K562 (cell line): ENCODE results near the gene PPIH. TPM values are rescaled to one million over a fixed set of nuclear protein-coding genes. Genes with fewer than 3 reads are reported as not detected.
A peak's percentile ranks its signal among the peaks of the same experiment; 100 is the strongest.

Source experiments
- BRF1 ChIP-seq: IDR thresholded peaks from 3 replicates; pipeline ENCODE4 v1.6.1; 2011; ENCODE audit warnings: borderline replicate concordance, mild to moderate bottlenecking; ENCODE audit not compliant: insufficient read length; ENCODE audit errors: extremely low read depth
- CBFA2T2 ChIP-seq: fragments of 450-650 bp; conservative IDR thresholded peaks from 2 replicates; pipeline ENCODE4 v1.6.1; 2017; ENCODE audit warnings: mild to moderate bottlenecking
- E2F5 ChIP-seq: sonication (generic); formaldehyde crosslinking; IDR thresholded peaks from 2 replicates; pipeline ENCODE4 v1.8.0; 2022; ENCODE audit warnings: mild to moderate bottlenecking, missing genetic modification reagents
- GABPA ChIP-seq: fragments of 200-800 bp; sonication (Bioruptor generic); conservative IDR thresholded peaks from 2 replicates; pipeline ENCODE4 v1.6.1; 2016; ENCODE audit warnings: low read depth, missing genetic modification characterization, missing compliant biosample characterization
- GTF2B ChIP-seq: IDR thresholded peaks from 2 replicates; pipeline ENCODE4 v1.6.1; 2011; ENCODE audit not compliant: insufficient read length; ENCODE audit errors: extremely low read depth
- HBP1 ChIP-seq: fragments of 450-650 bp; formaldehyde crosslinking; IDR thresholded peaks from 2 replicates; pipeline ENCODE4 v1.4.0; 2022; ENCODE audit warnings: missing genetic modification characterization
- HSF4 ChIP-seq: fragments of 250-450 bp; sonication (Bioruptor Pico); IDR thresholded peaks from 2 replicates; pipeline ENCODE4 v2.1.2; 2022; ENCODE audit warnings: mild to moderate bottlenecking, moderate library complexity, borderline replicate concordance
- SREBF1 ChIP-seq: fragments of 150-350 bp; IDR thresholded peaks from 2 replicates; pipeline ENCODE4 v1.6.1; 2014; ENCODE audit warnings: antibody characterized with exemption, low read depth, low read length, borderline replicate concordance
- ZBTB34 ChIP-seq: fragments of 250-450 bp; sonication (Bioruptor Pico); IDR thresholded peaks from 2 replicates; pipeline ENCODE4 v1.8.0; 2021; ENCODE audit warnings: mild to moderate bottlenecking, moderate library complexity
- ZBTB40 ChIP-seq, 2 experiments: fragments of 450-650 bp in 1 of 2; sonication (generic) in 1 of 2; formaldehyde crosslinking in 1 of 2; IDR thresholded peaks; 2 replicates each; pipeline versions ENCODE4 v1.7.1 to v1.9.0; 2016 to 2022; ENCODE audit warnings: inconsistent platforms in 1 of 2, mild to moderate bottlenecking in 1 of 2, missing genetic modification reagents in 1 of 2
- ZC3H4 ChIP-seq: sonication (generic); formaldehyde crosslinking; IDR thresholded peaks from 2 replicates; pipeline ENCODE4 v1.9.0; 2021; ENCODE audit warnings: missing genetic modification reagents, borderline replicate concordance
- ZNF133 ChIP-seq: fragments of 250-450 bp; sonication (Bioruptor Pico); IDR thresholded peaks from 2 replicates; pipeline ENCODE4 v1.4.0; 2020; ENCODE audit warnings: mild to moderate bottlenecking
- ZNF224 ChIP-seq: sonication (generic); formaldehyde crosslinking; IDR thresholded peaks from 2 replicates; pipeline ENCODE4 v1.8.0; 2022; ENCODE audit warnings: mild to moderate bottlenecking, missing genetic modification reagents
- polyA plus RNA-seq, 8 experiments: library from polyadenylated mRNA; depleted of rRNA in 4 of 8; stranded (reverse) in 5 of 8; unstranded in 3 of 8; fragments of >200 nt; fragmentation: Nextera tagmentation in 2 of 8; fragmentation: Illumina TruSeq in 1 of 8; extraction: Ambion mirVana in 2 of 8; extraction: Trizol in 1 of 8; gene quantifications; 2 replicates each; pipeline versions ENCODE4 v1.2.1 to v1.2.3, GENCODE V29; 2011 to 2014; ENCODE audit warnings: inconsistent platforms in 1 of 8, missing spikeins in 1 of 8
- total RNA-seq, 7 experiments: library from RNA; depleted of rRNA in 6 of 7; stranded (reverse); fragments of >200 nt in 6 of 7; fragmentation: Illumina TruSeq in 2 of 7; extraction: Trizol in 2 of 7; gene quantifications; 2 replicates each; pipeline versions ENCODE4 v1.2.1 to v1.2.3, GENCODE V29; 2011 to 2021; ENCODE audit warnings: low replicate concordance in 1 of 7

The PPIH gene
- total and polyA plus RNA-seq, 9 of the 15 experiments (the other 6 are each of a cell fraction or from before 2014, with no cell fraction given): 197 to 470 (median 277) TPM

GRCh38 chr1:42681741-42682483 lies 23.7 kb downstream of the PPIH start, which contains the start of gene YBX1 (continued):
- TF ChIP-seq E2F5 (no peak), HBP1 (no peak), ZNF133 (CRISPR knock-in tag) (no peak), ZC3H4 (CRISPR knock-in tag) (no peak), CBFA2T2 (peak; percentile 68), HSF4 (CRISPR knock-in tag) (no peak), GTF2B (no peak), ZNF224 (CRISPR knock-in tag) (no peak), BRF1 (no peak), SREBF1 (no peak), GABPA (tag) (peak; percentile 96), ZBTB34 (no peak), ZBTB40 (IDR thresholded peaks at IDR 0.05) (peak; percentile 92), ZBTB40 (CRISPR knock-in tag; IDR thresholded peaks at IDR 0.05) (no peak)
